Psoas muscle (tissue), 8 donors: ENCODE data around the gene PDP2. TPM values are rescaled to one million over a fixed set of nuclear protein-coding genes. Genes with fewer than 3 reads are reported as not detected.
"Not testable (repeated sequence)": the region's sequence is repeated elsewhere in the genome, so short reads cannot be mapped to it uniquely, and the experiment has no call there.

ENCODE experiments used
- ATAC-seq, 4 donors: fragments of 200-7000 bp; cut with Tn5 transposase; one replicate each; pipeline ENCODE4 v1.9.1; 2020; ENCODE audit warnings: moderate library complexity in 3 of 4, mild to moderate bottlenecking in 2 of 4
- DNase-seq, 2 donors: peaks; one replicate each; pipeline ENCODE4 v3.0.0-alpha.2; 2020
- H3K27ac ChIP-seq: fragments of 200-600 bp; one replicate; pipeline ENCODE4 v1.8.0; 2022
- H3K27me3 ChIP-seq, 3 donors: fragments of 200-600 bp in 1 of 3; one replicate each; pipeline versions ENCODE4 v1.6.1 to v1.8.0; 2013 to 2022; ENCODE audit warnings: low read length in 2 of 3, mild to moderate bottlenecking in 2 of 3, moderate library complexity in 1 of 3; ENCODE audit not compliant: insufficient read depth in 3 of 3
- H3K36me3 ChIP-seq, 2 donors: fragments of 200-600 bp in 1 of 2; one replicate each; pipeline versions ENCODE4 v1.6.1 to v1.8.0; 2013 to 2022; ENCODE audit warnings: low read depth in 1 of 2, mild to moderate bottlenecking in 1 of 2, moderate library complexity in 1 of 2; ENCODE audit not compliant: insufficient read depth in 1 of 2
- H3K4me1 ChIP-seq: fragments of 200-600 bp; one replicate; pipeline ENCODE4 v1.8.0; 2022
- H3K4me3 ChIP-seq: fragments of 200-600 bp; one replicate; pipeline ENCODE4 v1.8.0; 2022; ENCODE audit warnings: mild to moderate bottlenecking
- H3K9me3 ChIP-seq: fragments of 200-600 bp; one replicate; pipeline ENCODE4 v1.8.0; 2022
- WGBS, 3 donors: extraction: QIAGEN DNeasy Blood & Tissue Kit; methylation state at CpG; one replicate each; pipeline versions ENCODE4 v1.1.6 to v1.1.7; 2013; 5-methylcytosine and 5-hydroxymethylcytosine counted together
- intact Hi-C, 2 donors: fragments of 100-400 bp; cut with DNase I; formaldehyde crosslinking; loops; one replicate each; pipeline versions ENCODE4 v1.11.0 to v1.14.2; 2022
- polyA plus RNA-seq, 3 donors: library from polyadenylated mRNA; stranded (reverse); fragments of 200-250 nt; gene quantifications; one replicate each; pipeline ENCODE4 v1.2.3, GENCODE V29; 2013
- total RNA-seq, 4 donors: library from RNA; stranded (reverse); fragmentation: NEBNext Ultra II Directional in 2 of 4; extraction: Animal tissue kit (Norgen Biotek cat#: 25700) in 2 of 4; gene quantifications; one replicate each; pipeline versions ENCODE4 v1.2.1 to v1.2.4, GENCODE V29; 2021 to 2023
- TF ChIP-seq, protein P1 (sequence below): fragments of 200-600 bp; IDR thresholded peaks from one replicate; pipeline ENCODE4 v1.8.0; 2022; ENCODE audit warnings: antibody characterized with exemption
- donor health status: healthy with polysubstance abuse.
- donor health status: DM: no; HTN: no; CAD: no; lungs with moderate emphysema.
- donor health status: Bipolar disorder and iron deficiency.
- donor health status: healthy.
- donor health status: DM: yes; HTN: yes; CAD: no.
- donor health status: DM: no; HTN: no; CAD: no.
- donor health status: DM: no; HTN: no; CAD: no.
- donor health status: DM: yes; HTN: yes; CAD: no.

PDP2 gene
- total and polyA plus RNA-seq, 7 donors = 1.0 to 5.2 (median 3.0) TPM

DNA sequence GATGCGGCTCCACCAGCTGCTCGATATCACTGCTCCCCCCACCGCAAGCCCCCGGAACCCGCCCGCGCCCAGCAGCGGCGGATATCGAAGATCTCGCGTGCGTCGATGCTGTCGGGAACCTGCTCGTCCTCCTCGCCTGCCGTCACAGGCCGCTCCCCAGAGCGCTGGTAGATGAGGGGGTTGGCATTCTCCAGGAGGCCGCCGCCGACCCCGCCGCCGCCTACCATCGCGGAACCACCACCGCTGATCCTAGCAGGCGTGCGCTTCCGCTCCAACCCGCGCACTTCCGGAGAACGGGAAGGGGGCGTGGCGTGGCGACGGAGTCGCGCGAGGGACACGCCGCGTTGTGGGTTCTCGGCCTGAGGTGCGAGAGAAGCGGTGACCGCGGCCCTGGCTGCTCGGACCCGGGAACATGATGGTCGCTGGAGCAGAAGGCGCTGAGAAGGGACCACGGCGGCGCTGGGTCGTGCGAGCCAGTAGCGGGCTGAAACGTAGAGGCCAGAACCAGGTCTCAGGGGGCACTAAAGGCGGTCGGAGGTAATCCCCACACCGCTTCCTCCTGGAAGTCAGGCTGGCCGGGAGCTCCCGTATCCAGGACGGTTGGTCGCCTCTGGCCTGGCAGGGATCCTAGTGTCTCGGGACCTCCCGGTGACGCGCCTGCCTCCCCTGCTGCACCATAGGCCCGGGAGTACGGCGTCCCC, 54.0 kb downstream of the PDP2 start, which contains the start of gene CIAO2B:
CIAO2B (minus strand) TSS at position 265 of the 701 bp plus-strand sequence; CDS start at position 227, 38 bp downstream.
- Histone ChIP-seq H3K36me3 (peaks cover 0 to 44% of the 10 kb centered on the region in 2 donors), H3K9me3 (no peaks in the 10 kb centered on the region), H3K27ac (peak within 1 kb of the TSS; percentile 91), H3K4me3 (peak within 1 kb of the TSS; percentile 91), H3K4me1 (peaks cover 42% of the 10 kb centered on the region), H3K27me3 (no peaks in the 10 kb centered on the region)
- TF ChIP-seq, protein P1, sequence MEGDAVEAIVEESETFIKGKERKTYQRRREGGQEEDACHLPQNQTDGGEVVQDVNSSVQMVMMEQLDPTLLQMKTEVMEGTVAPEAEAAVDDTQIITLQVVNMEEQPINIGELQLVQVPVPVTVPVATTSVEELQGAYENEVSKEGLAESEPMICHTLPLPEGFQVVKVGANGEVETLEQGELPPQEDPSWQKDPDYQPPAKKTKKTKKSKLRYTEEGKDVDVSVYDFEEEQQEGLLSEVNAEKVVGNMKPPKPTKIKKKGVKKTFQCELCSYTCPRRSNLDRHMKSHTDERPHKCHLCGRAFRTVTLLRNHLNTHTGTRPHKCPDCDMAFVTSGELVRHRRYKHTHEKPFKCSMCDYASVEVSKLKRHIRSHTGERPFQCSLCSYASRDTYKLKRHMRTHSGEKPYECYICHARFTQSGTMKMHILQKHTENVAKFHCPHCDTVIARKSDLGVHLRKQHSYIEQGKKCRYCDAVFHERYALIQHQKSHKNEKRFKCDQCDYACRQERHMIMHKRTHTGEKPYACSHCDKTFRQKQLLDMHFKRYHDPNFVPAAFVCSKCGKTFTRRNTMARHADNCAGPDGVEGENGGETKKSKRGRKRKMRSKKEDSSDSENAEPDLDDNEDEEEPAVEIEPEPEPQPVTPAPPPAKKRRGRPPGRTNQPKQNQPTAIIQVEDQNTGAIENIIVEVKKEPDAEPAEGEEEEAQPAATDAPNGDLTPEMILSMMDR = no peak
- 0% methylated on average over 65 to 76 of the region's 76 CpGs for WGBS, 3 donors
- DNase-seq (peak; percentile 93 to 95), ATAC-seq (peak; percentile 77 to 88 (median 79))
- intact Hi-C loops = loop anchor here in 1 of 2 donors (5.0 kb wide), 1 partner anchor 37 kb away; no protein-coding TSS in a partner anchor

- Histone ChIP-seq H3K36me3 (peaks cover 0 to 49% of the 10 kb centered on the region in 2 donors), H3K27ac (peak overlapping the region; percentile 91), H3K4me3 (peak overlapping the region; percentile 91), H3K4me1 (peaks cover 36% of the 10 kb centered on the region)
- peak in 2 of 4 donors; percentile 0 to 1 for ATAC-seq
- H3K9me3 ChIP-seq, DNase-seq, H3K27me3 ChIP-seq: not testable (repeated sequence)
- WGBS, 3 donors = 0 to 1% (median 0%) methylated on average over 15 to 19 of the region's 24 CpGs
- intact Hi-C loops = loop anchor here in 1 of 2 donors (5.0 kb wide), 1 partner anchor 38 kb away; no protein-coding TSS in a partner anchor
Measured at GRCh38 chr16:66934839-66935313, 54.6 kb downstream of the PDP2 start.

GRCh38 chr16:66935314-66936011, 55.1 kb downstream of the PDP2 start, which contains the start of gene CES2:
TSS of gene CES2 (plus strand) at chr16:66935516. CDS start at chr16:66935636, 120 bp downstream.
- intact Hi-C loops = no loop called here
- Histone ChIP-seq H3K36me3 (peaks cover 0 to 55% of the 10 kb centered on the region in 2 donors), H3K9me3 (no peaks in the 10 kb centered on the region), H3K27ac (peak within 1 kb of the TSS; percentile 91), H3K4me1 (peaks cover 30% of the 10 kb centered on the region), H3K27me3 (no peaks in the 10 kb centered on the region), H3K4me3 (peak within 1 kb of the TSS; percentile 91)
- ATAC-seq (peak; percentile 41 to 71 (median 64)), DNase-seq (peak; percentile 58 to 79)
- WGBS, 3 donors = 17 to 22% (median 20%) methylated on average over 39 to 44 of the region's 44 CpGs
- TF ChIP-seq, protein P1 = no peak

DNA sequence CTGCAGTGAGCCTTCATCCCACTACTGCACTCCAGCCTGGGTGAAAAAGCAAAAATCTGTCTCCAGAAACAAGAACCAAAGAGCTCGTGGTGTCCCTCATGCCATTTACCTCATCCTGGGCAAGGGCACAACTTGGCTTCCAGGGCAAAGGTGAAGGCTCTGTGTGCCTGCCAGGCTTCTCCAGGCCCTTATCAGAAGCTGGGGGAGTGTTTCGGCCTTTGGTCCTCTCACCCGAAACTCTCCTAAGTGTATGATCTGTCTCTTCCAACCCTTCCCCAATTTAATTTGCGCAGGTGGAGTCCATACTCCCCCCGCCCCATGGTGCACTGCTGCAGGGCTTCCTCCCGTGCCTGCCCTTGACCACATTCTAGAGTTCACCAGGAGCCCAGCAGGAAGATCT, 56.1 kb downstream of the PDP2 start:
- H3K4me3 ChIP-seq = peak overlapping the region; percentile 91
- H3K4me1 ChIP-seq = peaks cover 28% of the 10 kb centered on the region
- DNase-seq (peak in 1 of 2 donors; percentile 10), ATAC-seq (no peak)
- no peaks in the 10 kb centered on the region for H3K27me3 ChIP-seq
- intact Hi-C loops = no loop called here
- peaks cover 0 to 65% of the 10 kb centered on the region in 2 donors for H3K36me3 ChIP-seq
- H3K27ac ChIP-seq = peak overlapping the region; percentile 91
- no peaks in the 10 kb centered on the region for H3K9me3 ChIP-seq
- TF ChIP-seq, protein P1 = no peak
- 55 to 69% (median 56%) methylated on average over 6 of the region's 6 CpGs for WGBS, 3 donors
